ENCODE measurements around the gene ART4.

ART4 gene

GRCh38 chr12:14873440-14874185 is 30.3 kb upstream of the ART4 start:
- TF ChIP-seq TSHZ2 (CRISPR knock-in tag; IDR thresholded peaks at IDR 0.05), result no peak
- no peak for TF ChIP-seq ARNTL (CRISPR knock-in tag; IDR thresholded peaks at IDR 0.05; ENCODE audit: borderline replicate concordance, low read depth)
- no peak for TF ChIP-seq TOX (CRISPR knock-in tag; IDR thresholded peaks at IDR 0.05; ENCODE audit: borderline replicate concordance)
- no peak for ATAC-seq

GRCh38 chr12:14871886-14872285 is 28.6 kb upstream of the ART4 start:
- no peak for ATAC-seq
- TF ChIP-seq PPARA (CRISPR knock-in tag; IDR thresholded peaks at IDR 0.05; ENCODE audit: borderline replicate concordance) (no peak), ESRRG (CRISPR knock-in tag; IDR thresholded peaks at IDR 0.05) (no peak), CSDC2 (CRISPR knock-in tag; IDR thresholded peaks at IDR 0.05) (no peak), ZFP30 (CRISPR knock-in tag; IDR thresholded peaks at IDR 0.05) (no peak), ZNF8 (CRISPR knock-in tag; IDR thresholded peaks at IDR 0.05) (no peak), SNAI2 (CRISPR knock-in tag; IDR thresholded peaks at IDR 0.05) (no peak), TCF4 (CRISPR knock-in tag; IDR thresholded peaks at IDR 0.05; ENCODE audit: borderline replicate concordance) (no peak), OSR1 (CRISPR knock-in tag; IDR thresholded peaks at IDR 0.05) (no peak), CREB5 (CRISPR knock-in tag; IDR thresholded peaks at IDR 0.05; ENCODE audit: low read depth) (no peak), BACH2 (CRISPR knock-in tag; IDR thresholded peaks at IDR 0.05; ENCODE audit: borderline replicate concordance) (no peak), ZC3H10 (CRISPR knock-in tag; IDR thresholded peaks at IDR 0.05) (no peak), TOX (CRISPR knock-in tag; IDR thresholded peaks at IDR 0.05; ENCODE audit: borderline replicate concordance) (no peak), ZFP3 (CRISPR knock-in tag; IDR thresholded peaks at IDR 0.05) (no peak), PATZ1 (CRISPR knock-in tag; IDR thresholded peaks at IDR 0.05; ENCODE audit: borderline replicate concordance) (no peak), POU6F1 (CRISPR knock-in tag; IDR thresholded peaks at IDR 0.05; ENCODE audit: borderline replicate concordance, low read depth) (no peak), ARNTL (CRISPR knock-in tag; IDR thresholded peaks at IDR 0.05; ENCODE audit: borderline replicate concordance, low read depth) (no peak), GLIS3 (CRISPR knock-in tag; IDR thresholded peaks at IDR 0.05) (no peak)

- no peak for ATAC-seq
- TF ChIP-seq ZFP3 (CRISPR knock-in tag; IDR thresholded peaks at IDR 0.05) (no peak), CSRNP3 (CRISPR knock-in tag; IDR thresholded peaks at IDR 0.05) (no peak), TCF4 (CRISPR knock-in tag; IDR thresholded peaks at IDR 0.05; ENCODE audit: borderline replicate concordance) (no peak), SNAI2 (CRISPR knock-in tag; IDR thresholded peaks at IDR 0.05) (no peak), ISL1 (CRISPR knock-in tag; IDR thresholded peaks at IDR 0.05) (no peak), ZNF8 (CRISPR knock-in tag; IDR thresholded peaks at IDR 0.05) (no peak), BACH2 (CRISPR knock-in tag; IDR thresholded peaks at IDR 0.05; ENCODE audit: borderline replicate concordance) (no peak), CREB5 (CRISPR knock-in tag; IDR thresholded peaks at IDR 0.05; ENCODE audit: low read depth) (no peak), OSR1 (CRISPR knock-in tag; IDR thresholded peaks at IDR 0.05) (no peak), RARB (CRISPR knock-in tag; IDR thresholded peaks at IDR 0.05) (no peak), TOX (CRISPR knock-in tag; IDR thresholded peaks at IDR 0.05; ENCODE audit: borderline replicate concordance) (no peak), ARNTL (CRISPR knock-in tag; IDR thresholded peaks at IDR 0.05; ENCODE audit: borderline replicate concordance, low read depth) (no peak), ZC3H10 (CRISPR knock-in tag; IDR thresholded peaks at IDR 0.05) (no peak), ZFP30 (CRISPR knock-in tag; IDR thresholded peaks at IDR 0.05) (no peak), POU6F1 (CRISPR knock-in tag; IDR thresholded peaks at IDR 0.05; ENCODE audit: borderline replicate concordance, low read depth) (no peak), ZNF70 (CRISPR knock-in tag; IDR thresholded peaks at IDR 0.05) (no peak)
These were observed 27.9 kb upstream of the ART4 start for GRCh38 chr12:14871247-14871646.

All from SK-N-SH treated with all-trans-retinoic acid at 6 μM for 48 hours (cell line).